ENCODE measurements around the gene PRKAR1B. TPM values are rescaled to one million over a fixed set of nuclear protein-coding genes. Genes with fewer than 3 reads are reported as not detected.

PRKAR1B gene
- polyA plus RNA-seq, 1 of the 3 experiments (the other 2 are of a cell fraction): 63.7 TPM

- Histone ChIP-seq H3K9ac (no peak overlapping the region), H3K36me3 (replicated peaks in 1 of 2; ENCODE audit: control insufficient read depth in 1 of 2, insufficient read depth in 2 of 2, low read length in 1 of 2) (peaks cover 31 to 42% of the 10 kb centered on the region in 2 experiments), H3K9me2 (no peaks in the 10 kb centered on the region), H3K4me1 (ENCODE audit: control insufficient read depth in 1 of 2, insufficient read depth in 2 of 2, low read depth in 1 of 2, low read length in 1 of 2) (peaks cover 0 to 15% of the 10 kb centered on the region in 2 experiments; a peak in 1 of 4 replicates), H3K4me3 (ENCODE audit: low read depth in 2 of 2, low read length in 1 of 2) (no peak overlapping the region), H3K9me3 (peaks cover 10% of the 10 kb centered on the region; the same call in 1 of the 2 replicates), H2AFZ (ENCODE audit: low read depth) (no peak overlapping the region), H3K27me3 (ENCODE audit: insufficient read depth) (no peaks in the 10 kb centered on the region), H4K20me1 (ENCODE audit: insufficient read depth) (peaks cover 4% of the 10 kb centered on the region; the same call in 1 of the 2 replicates), H3K79me2 (ENCODE audit: insufficient read depth) (peaks cover 93% of the 10 kb centered on the region), H3K4me2 (no peak overlapping the region), H3K27ac (ENCODE audit: low read depth in 2 of 2, low read length in 1 of 2) (peak overlapping the region in 1 of 2 experiments; percentile 41; a peak in 2 of 4 replicates), H3F3A (replicated peaks; ENCODE audit: insufficient read depth) (peaks cover 4% of the 10 kb centered on the region)
- CTCF ChIA-PET: interaction anchor here (0.7 to 1.4 kb wide), 6 partner anchors 9 to 410 kb away, joined by 3 to 6 read pairs (median 5); no protein-coding TSS in a partner anchor
- 79% methylated on average over 13 of the region's 17 CpGs for WGBS (ENCODE audit: low lambda C conversion rate)
- TF ChIP-seq EP300 (IDR thresholded peaks at IDR 0.05; ENCODE audit: borderline replicate concordance in 1 of 2, low read depth in 1 of 2, low read length in 1 of 2) (no peak), MXI1 (IDR thresholded peaks at IDR 0.05; ENCODE audit: low read depth, low read length) (peak; percentile 58; the same call in 1 of the 2 replicates), SMC3 (IDR thresholded peaks at IDR 0.05; ENCODE audit: low read depth, low read length) (peak; percentile 14; the same call in 1 of the 2 replicates), CHD2 (IDR thresholded peaks at IDR 0.05; ENCODE audit: low read length, partially characterized antibody) (peak; percentile 37), RCOR1 (IDR thresholded peaks at IDR 0.05; ENCODE audit: low read length) (no peak), RAD21 (IDR thresholded peaks at IDR 0.05; ENCODE audit: low read length) (peak; percentile 57)
- POLR2A ChIA-PET: interaction anchor here (1.3 to 2.5 kb wide), 3 partner anchors 18 to 39 kb away, joined by 3 to 12 read pairs (median 4); no protein-coding TSS in a partner anchor
- peak; percentile 71 for DNase-seq
Observed at GRCh38 chr7:732094-732541, 5.0 kb upstream of the PRKAR1B start.

DNA sequence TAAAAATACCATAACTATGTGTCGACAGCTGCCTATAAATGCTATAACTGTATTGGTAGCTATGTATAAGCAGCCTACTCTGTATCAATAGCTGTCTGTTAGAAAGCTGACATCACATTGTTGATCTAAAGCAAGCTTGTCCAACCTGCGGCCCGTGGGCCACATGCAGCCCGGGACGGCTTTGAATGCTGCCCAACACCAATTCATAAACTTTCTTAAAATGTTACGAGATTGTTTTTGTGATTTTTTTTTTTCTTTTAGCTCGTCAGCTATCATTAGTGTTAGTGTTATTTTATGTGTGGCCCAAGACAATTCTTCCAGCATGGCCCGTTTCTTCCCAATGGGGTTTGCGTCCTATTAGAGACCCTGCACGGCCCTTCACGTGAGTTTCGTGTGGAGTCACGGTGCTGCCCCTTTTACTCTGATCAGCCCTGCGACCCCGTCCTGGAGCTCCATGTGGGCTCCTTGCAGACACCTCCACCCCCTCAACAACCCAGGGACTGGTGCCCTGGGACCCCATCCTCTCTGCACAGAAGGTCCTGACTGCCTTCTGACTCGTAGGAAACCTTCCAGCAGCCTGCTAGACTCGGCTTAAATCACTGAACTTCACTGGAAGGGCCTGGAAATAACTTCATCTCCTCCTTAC, 4.5 kb upstream of the PRKAR1B start:
- Histone ChIP-seq H2AFZ (ENCODE audit: low read depth) (no peak overlapping the region), H3K9me3 (peaks cover 10% of the 10 kb centered on the region; the same call in 1 of the 2 replicates), H3K79me2 (ENCODE audit: insufficient read depth) (peaks cover 88% of the 10 kb centered on the region), H3K36me3 (replicated peaks in 1 of 2; ENCODE audit: control insufficient read depth in 1 of 2, insufficient read depth in 2 of 2, low read length in 1 of 2) (peaks cover 31 to 42% of the 10 kb centered on the region in 2 experiments), H3F3A (replicated peaks; ENCODE audit: insufficient read depth) (peaks cover 4% of the 10 kb centered on the region), H4K20me1 (ENCODE audit: insufficient read depth) (peaks cover 4% of the 10 kb centered on the region; the same call in 1 of the 2 replicates), H3K9me2 (no peaks in the 10 kb centered on the region), H3K4me3 (ENCODE audit: low read depth in 2 of 2, low read length in 1 of 2) (no peak overlapping the region), H3K4me1 (ENCODE audit: control insufficient read depth in 1 of 2, insufficient read depth in 2 of 2, low read depth in 1 of 2, low read length in 1 of 2) (peaks cover 0 to 15% of the 10 kb centered on the region in 2 experiments; a peak in 1 of 4 replicates), H3K27me3 (ENCODE audit: insufficient read depth) (no peaks in the 10 kb centered on the region), H3K9ac (no peak overlapping the region), H3K4me2 (no peak overlapping the region), H3K27ac (ENCODE audit: low read depth in 2 of 2, low read length in 1 of 2) (peak overlapping the region in 1 of 2 experiments; percentile 41; a peak in 2 of 4 replicates)
- no peak for TF ChIP-seq GABPA (IDR thresholded peaks at IDR 0.05; ENCODE audit: low read depth)
- TF ChIP-seq RCOR1 (IDR thresholded peaks at IDR 0.05; ENCODE audit: low read length): no peak
- TF ChIP-seq, protein P1, sequence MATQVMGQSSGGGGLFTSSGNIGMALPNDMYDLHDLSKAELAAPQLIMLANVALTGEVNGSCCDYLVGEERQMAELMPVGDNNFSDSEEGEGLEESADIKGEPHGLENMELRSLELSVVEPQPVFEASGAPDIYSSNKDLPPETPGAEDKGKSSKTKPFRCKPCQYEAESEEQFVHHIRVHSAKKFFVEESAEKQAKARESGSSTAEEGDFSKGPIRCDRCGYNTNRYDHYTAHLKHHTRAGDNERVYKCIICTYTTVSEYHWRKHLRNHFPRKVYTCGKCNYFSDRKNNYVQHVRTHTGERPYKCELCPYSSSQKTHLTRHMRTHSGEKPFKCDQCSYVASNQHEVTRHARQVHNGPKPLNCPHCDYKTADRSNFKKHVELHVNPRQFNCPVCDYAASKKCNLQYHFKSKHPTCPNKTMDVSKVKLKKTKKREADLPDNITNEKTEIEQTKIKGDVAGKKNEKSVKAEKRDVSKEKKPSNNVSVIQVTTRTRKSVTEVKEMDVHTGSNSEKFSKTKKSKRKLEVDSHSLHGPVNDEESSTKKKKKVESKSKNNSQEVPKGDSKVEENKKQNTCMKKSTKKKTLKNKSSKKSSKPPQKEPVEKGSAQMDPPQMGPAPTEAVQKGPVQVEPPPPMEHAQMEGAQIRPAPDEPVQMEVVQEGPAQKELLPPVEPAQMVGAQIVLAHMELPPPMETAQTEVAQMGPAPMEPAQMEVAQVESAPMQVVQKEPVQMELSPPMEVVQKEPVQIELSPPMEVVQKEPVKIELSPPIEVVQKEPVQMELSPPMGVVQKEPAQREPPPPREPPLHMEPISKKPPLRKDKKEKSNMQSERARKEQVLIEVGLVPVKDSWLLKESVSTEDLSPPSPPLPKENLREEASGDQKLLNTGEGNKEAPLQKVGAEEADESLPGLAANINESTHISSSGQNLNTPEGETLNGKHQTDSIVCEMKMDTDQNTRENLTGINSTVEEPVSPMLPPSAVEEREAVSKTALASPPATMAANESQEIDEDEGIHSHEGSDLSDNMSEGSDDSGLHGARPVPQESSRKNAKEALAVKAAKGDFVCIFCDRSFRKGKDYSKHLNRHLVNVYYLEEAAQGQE (IDR thresholded peaks at IDR 0.05; ENCODE audit: low read depth, low read length): no peak
- no peak for TF ChIP-seq RXRA (IDR thresholded peaks at IDR 0.05; ENCODE audit: borderline replicate concordance, low read depth)
- no peak for TF ChIP-seq TEAD4 (IDR thresholded peaks at IDR 0.05; ENCODE audit: borderline replicate concordance, insufficient read depth)
- no peak for TF ChIP-seq EZH2phosphoT487 (IDR thresholded peaks at IDR 0.05; ENCODE audit: borderline replicate concordance, low read depth)
- TF ChIP-seq TAF1 (IDR thresholded peaks at IDR 0.05; ENCODE audit: borderline replicate concordance, low read depth, low read length): no peak
- TF ChIP-seq JUND (IDR thresholded peaks at IDR 0.05): no peak
- no peak for TF ChIP-seq SIN3A (IDR thresholded peaks at IDR 0.05; ENCODE audit: borderline replicate concordance, low read depth, low read length)
- no peak for TF ChIP-seq USF2 (IDR thresholded peaks at IDR 0.05; ENCODE audit: borderline replicate concordance, low read depth, low read length)
- ChIA-PET CTCF (interaction anchor here (1.0 to 1.4 kb wide), 5 partner anchors 17 to 410 kb away, joined by 3 to 6 read pairs (median 6); no protein-coding TSS in a partner anchor), POLR2A (interaction anchor here (0.7 to 2.5 kb wide), 5 partner anchors 10 to 40 kb away, joined by 3 to 12 read pairs (median 3); no protein-coding TSS in a partner anchor)
- WGBS (ENCODE audit: low lambda C conversion rate): 92% methylated on average over 17 of the region's 17 CpGs
- DNase-seq: no peak
